K562 (cell line): ENCODE results near the gene RBM45. TPM values are rescaled to one million over a fixed set of nuclear protein-coding genes. Genes with fewer than 3 reads are reported as not detected.

Source experiments
- ATAC-seq: fragments of 200-7000 bp; cut with Tn5 transposase; 3 replicates; pipeline ENCODE4 v1.9.1; 2020; ENCODE audit warnings: moderate library complexity
- BruUV-seq: library from RNA; stranded (reverse); fragments of 400-500 nt; replicated peaks from 2 replicates; lab custom pipeline; 2021; lab: Mats Ljungman, UMichigan
- CTCF ChIA-PET: fragments of 300-600 bp; formaldehyde crosslinking; extraction: SDS; loops from one replicate; lab custom pipeline; 2021; ENCODE audit warnings: low intra/inter-chr PET ratio; lab: Yijun Ruan, JAX
- POLR2A ChIA-PET: fragments of 300-600, 350-650 bp; sonication (Branson Sonifier 250); formaldehyde crosslinking; extraction: SDS; loops from one replicate; lab custom pipeline; 2021; ENCODE audit warnings: antibody characterized with exemption, inconsistent platforms; lab: Yijun Ruan, JAX
- DNase-seq, 4 experiments: peaks; one replicate each; pipeline versions ENCODE4 v3.0.0 to v3.0.0-alpha.2; 2011 to 2018; ENCODE audit warnings: low spot score in 3 of 4, mixed read lengths in 3 of 4; ENCODE audit errors: extremely low read depth in 1 of 4
- FAIRE-seq: peaks from 2 replicates; lab custom pipeline; 2011; peaks lifted over from hg19 to GRCh38; lab: Jason Lieb, UNC
- H2AFZ ChIP-seq: 2 replicates; pipeline ENCODE4 v1.6.0; 2011; ENCODE audit warnings: low read depth, low read length, control low read depth, inconsistent platforms
- H3K27ac ChIP-seq: fragments of 200-600 bp; 3 replicates; pipeline ENCODE4 v1.8.0; 2011; ENCODE audit warnings: low read depth, mild to moderate bottlenecking, control low read depth, inconsistent platforms, low read length, moderate library complexity, mixed read lengths; ENCODE audit errors: extremely low read depth
- H3K27me3 ChIP-seq, 2 experiments: fragments of 300-600 bp in 1 of 2; 2 replicates in 1 of 2; 3 replicates in 1 of 2; pipeline versions ENCODE4 v1.6.0 to v1.8.0; 2011; ENCODE audit warnings: inconsistent platforms in 2 of 2, low read length in 2 of 2, mild to moderate bottlenecking in 1 of 2, mixed read lengths in 1 of 2, moderate library complexity in 1 of 2; ENCODE audit not compliant: control insufficient read depth in 2 of 2, insufficient read depth in 2 of 2
- H3K36me3 ChIP-seq: fragments of 300-600 bp; 3 replicates; pipeline ENCODE4 v1.8.0; 2011; ENCODE audit warnings: mild to moderate bottlenecking, low read length, inconsistent platforms; ENCODE audit not compliant: control insufficient read depth, insufficient read depth
- H3K4me1 ChIP-seq, 2 experiments: fragments of 200-600 bp in 1 of 2; replicated peaks in 1 of 2; 2 replicates in 1 of 2; 3 replicates in 1 of 2; pipeline versions ENCODE4 v1.5.1 to v1.8.0; 2011; ENCODE audit warnings: inconsistent platforms in 2 of 2, low read length in 2 of 2, mild to moderate bottlenecking in 1 of 2, mixed read lengths in 1 of 2, moderate library complexity in 1 of 2; ENCODE audit not compliant: control insufficient read depth in 2 of 2, insufficient read depth in 2 of 2
- H3K4me2 ChIP-seq: 2 replicates; pipeline ENCODE4 v1.6.1; 2011; ENCODE audit warnings: low read length, control low read depth, inconsistent platforms, mixed read lengths; ENCODE audit not compliant: insufficient read depth
- H3K4me3 ChIP-seq: fragments of 200-600 bp; sonication (generic), shearing (Covaris generic); 2 replicates; pipeline ENCODE4 v1.5.1; 2016; ENCODE audit warnings: control low read depth, inconsistent platforms
- H3K79me2 ChIP-seq: fragments of 200-600 bp; 3 replicates; pipeline ENCODE4 v1.8.0; 2011; ENCODE audit warnings: low read length, inconsistent platforms; ENCODE audit not compliant: control insufficient read depth, insufficient read depth
- H3K9ac ChIP-seq, 2 experiments: 2 replicates each; pipeline versions ENCODE4 v1.6.0 to v1.6.1; 2011; ENCODE audit warnings: low read depth in 2 of 2, low read length in 2 of 2, control low read depth in 1 of 2, inconsistent platforms in 1 of 2, mild to moderate bottlenecking in 1 of 2, mixed read lengths in 1 of 2; ENCODE audit not compliant: insufficient read depth in 1 of 2
- H3K9me1 ChIP-seq: one replicate; pipeline ENCODE4 v1.6.0; 2011; ENCODE audit warnings: inconsistent platforms, mild to moderate bottlenecking, low read length, moderate library complexity; ENCODE audit not compliant: control insufficient read depth, insufficient read depth
- H3K9me3 ChIP-seq: replicated peaks from 2 replicates; pipeline ENCODE4 v1.5.1; 2011; ENCODE audit warnings: low read depth, low read length, inconsistent platforms; ENCODE audit not compliant: control insufficient read depth, insufficient read depth
- H4K20me1 ChIP-seq: replicated peaks from 2 replicates; pipeline ENCODE4 v1.6.1; 2011; ENCODE audit warnings: low read length, inconsistent platforms, mixed read lengths; ENCODE audit not compliant: control insufficient read depth, insufficient read depth
- ARNT ChIP-seq, 2 experiments: fragments of 450-650 bp; IDR thresholded peaks; 2 replicates each; pipeline ENCODE4 v1.6.1; 2016; ENCODE audit warnings: mild to moderate bottlenecking in 1 of 2
- CEBPB ChIP-seq: fragments of 450-650 bp; IDR thresholded peaks from 2 replicates; pipeline ENCODE4 v1.6.1; 2016; ENCODE audit warnings: missing genetic modification characterization, missing compliant biosample characterization
- DPF2 ChIP-seq: fragments of 450-650 bp; IDR thresholded peaks from 2 replicates; pipeline ENCODE4 v1.6.1; 2016
- GABPA ChIP-seq: fragments of 200-800 bp; sonication (Bioruptor generic); conservative IDR thresholded peaks from 2 replicates; pipeline ENCODE4 v1.6.1; 2016; ENCODE audit warnings: low read depth, missing genetic modification characterization, missing compliant biosample characterization
- GATA2 ChIP-seq: sonication (generic); formaldehyde crosslinking; IDR thresholded peaks from 2 replicates; pipeline ENCODE4 v1.4.0; 2020; ENCODE audit warnings: mild to moderate bottlenecking, missing genetic modification reagents
- HMGXB4 ChIP-seq: sonication (generic); formaldehyde crosslinking; IDR thresholded peaks from 2 replicates; pipeline ENCODE4 v1.8.1; 2023; ENCODE audit warnings: mild to moderate bottlenecking, missing genetic modification reagents
- HNRNPK ChIP-seq: fragments of 200-400 bp; formaldehyde crosslinking; IDR thresholded peaks from one replicate; pipeline ENCODE4 v1.6.1; 2018; ENCODE audit warnings: mild to moderate bottlenecking, low read depth, low read length; ENCODE audit not compliant: poor library complexity, severe bottlenecking
- JUNB ChIP-seq: fragments of 450-650 bp; formaldehyde crosslinking; conservative IDR thresholded peaks from 2 replicates; pipeline ENCODE4 v1.4.0; 2020; ENCODE audit warnings: mild to moderate bottlenecking
- L3MBTL2 ChIP-seq: fragments of 450-650 bp; IDR thresholded peaks from 2 replicates; pipeline ENCODE4 v1.6.1; 2016; ENCODE audit warnings: mild to moderate bottlenecking, moderate library complexity
- MAZ ChIP-seq, 2 experiments: fragments of 450-650 bp in 1 of 2; sonication (generic) in 1 of 2; formaldehyde crosslinking; IDR thresholded peaks in 1 of 2; conservative IDR thresholded peaks in 1 of 2; 2 replicates each; pipeline versions ENCODE4 v1.4.0 to v1.5.0; 2020; ENCODE audit warnings: mild to moderate bottlenecking in 1 of 2, missing genetic modification reagents in 1 of 2
- MEIS2 ChIP-seq: fragments of 450-650 bp; IDR thresholded peaks from 2 replicates; pipeline ENCODE4 v1.6.1; 2014; ENCODE audit warnings: mild to moderate bottlenecking; ENCODE audit not compliant: partially characterized antibody
- PHB2 ChIP-seq: fragments of 450-650 bp; IDR thresholded peaks from 2 replicates; pipeline ENCODE4 v1.6.1; 2017; ENCODE audit warnings: low read depth
- PKNOX1 ChIP-seq: fragments of 450-650 bp; IDR thresholded peaks from 2 replicates; pipeline ENCODE4 v1.6.1; 2016
- TEAD1 ChIP-seq, 2 experiments: fragments of 450-650 bp in 1 of 2; sonication (generic) in 1 of 2; formaldehyde crosslinking; IDR thresholded peaks; 2 replicates each; pipeline versions ENCODE4 v1.4.0 to v1.8.0; 2020 to 2022; ENCODE audit warnings: mild to moderate bottlenecking in 2 of 2, missing genetic modification reagents in 1 of 2
- ZC3H11A ChIP-seq: IDR thresholded peaks from 2 replicates; pipeline ENCODE4 v1.6.1; 2012; ENCODE audit warnings: low read depth, low read length, improper control_type of control experiment
- ZEB2 ChIP-seq: fragments of 450-650 bp; IDR thresholded peaks from 2 replicates; pipeline ENCODE4 v1.6.1; 2016
- ZNF175 ChIP-seq: fragments of 200-800 bp; sonication (Bioruptor generic); IDR thresholded peaks from 2 replicates; pipeline ENCODE4 v1.6.1; 2016; ENCODE audit warnings: low read depth, mild to moderate bottlenecking, missing genetic modification characterization, missing compliant biosample characterization
- ZNF24 ChIP-seq: fragments of 450-650 bp; IDR thresholded peaks from 2 replicates; pipeline ENCODE4 v1.6.1; 2016
- ZNF696 ChIP-seq: fragments of 250-450 bp; sonication (Bioruptor Pico); conservative IDR thresholded peaks from 2 replicates; pipeline ENCODE4 v1.4.0; 2020; ENCODE audit warnings: mild to moderate bottlenecking, moderate library complexity
- WGBS: fragments of 100-300 bp; shearing (Covaris generic); methylation state at CpG from one replicate; pipeline ENCODE4 v1.1.6; 2016; ENCODE audit warnings: low coverage, mixed read lengths; ENCODE audit not compliant: insufficient coverage; ENCODE audit errors: missing lambda C conversion rate; 5-methylcytosine and 5-hydroxymethylcytosine counted together
- in situ Hi-C: fragments of 300-500 bp; cut with MboI; formaldehyde crosslinking; loops from 4 replicates; pipeline ENCODE4 v1.15.0; 2018; ENCODE audit warnings: inconsistent platforms, mixed read lengths
- intact Hi-C: fragments of 100-400 bp; cut with micrococcal nuclease; formaldehyde crosslinking; loops from 2 replicates; pipeline ENCODE4 v1.14.2; 2022
- polyA plus RNA-seq, 8 experiments: library from polyadenylated mRNA; depleted of rRNA in 4 of 8; stranded (reverse) in 5 of 8; unstranded in 3 of 8; fragments of >200 nt; fragmentation: Nextera tagmentation in 2 of 8; fragmentation: Illumina TruSeq in 1 of 8; extraction: Ambion mirVana in 2 of 8; extraction: Trizol in 1 of 8; gene quantifications; 2 replicates each; pipeline versions ENCODE4 v1.2.1 to v1.2.3, GENCODE V29; 2011 to 2014; ENCODE audit warnings: inconsistent platforms in 1 of 8, missing spikeins in 1 of 8
- total RNA-seq, 7 experiments: library from RNA; depleted of rRNA in 6 of 7; stranded (reverse); fragments of >200 nt in 6 of 7; fragmentation: Illumina TruSeq in 2 of 7; extraction: Trizol in 2 of 7; gene quantifications; 2 replicates each; pipeline versions ENCODE4 v1.2.1 to v1.2.3, GENCODE V29; 2011 to 2021; ENCODE audit warnings: low replicate concordance in 1 of 7
- TF ChIP-seq, protein P1 (sequence below): fragments of 250-450 bp; sonication (Bioruptor Pico); IDR thresholded peaks from 2 replicates; pipeline ENCODE4 v1.5.0; 2021; ENCODE audit warnings: mild to moderate bottlenecking, borderline replicate concordance

The RBM45 gene
- total and polyA plus RNA-seq, 9 of the 15 experiments (the other 6 are each of a cell fraction or from before 2014, with no cell fraction given): 6.7 to 22.0 (median 15.0) TPM

DNA sequence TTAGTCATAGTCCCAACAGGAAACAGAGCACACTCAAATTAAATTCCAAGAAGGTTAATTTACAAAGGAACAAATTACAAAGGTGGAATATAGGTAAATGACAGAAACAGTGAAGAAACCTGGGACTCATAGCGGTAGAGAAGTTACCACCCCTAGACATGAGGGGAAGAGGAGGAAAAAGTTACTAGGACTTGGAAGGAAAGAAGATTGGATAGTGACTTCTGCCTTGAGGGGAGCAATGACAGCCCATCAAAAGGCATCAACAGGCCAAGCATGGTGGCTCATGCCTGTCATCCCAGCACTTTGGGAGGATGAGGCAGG, 37.3 kb upstream of the RBM45 start:
- CTCF ChIA-PET: interaction anchor here (0.6 kb wide), 1 partner anchor 147 kb away, joined by 3 read pairs; no protein-coding TSS in a partner anchor
- FAIRE-seq: no peak
- peak; percentile 32 for TF ChIP-seq DPF2
- peak; percentile 51 to 90; a peak in 1 of 4 replicates for TF ChIP-seq TEAD1 (CRISPR knock-in tag; IDR thresholded peaks at IDR 0.05)
- TF ChIP-seq HNRNPK: no peak
- 0 out of 2 replicates have a peak, but pooled peaks have one; percentile 6 for TF ChIP-seq GABPA
- TF ChIP-seq ZNF696: no peak
- TF ChIP-seq MEIS2: peak; percentile 28
- 0 out of 2 replicates have a peak, but pooled peaks have one; percentile 37 for TF ChIP-seq JUNB (CRISPR knock-in tag)
- no peak for TF ChIP-seq ZC3H11A
- TF ChIP-seq CEBPB: no peak
- 0 out of 2 replicates have a peak, but pooled peaks have one; percentile 7 for TF ChIP-seq L3MBTL2
- TF ChIP-seq PHB2: no peak
- TF ChIP-seq, protein P1, sequence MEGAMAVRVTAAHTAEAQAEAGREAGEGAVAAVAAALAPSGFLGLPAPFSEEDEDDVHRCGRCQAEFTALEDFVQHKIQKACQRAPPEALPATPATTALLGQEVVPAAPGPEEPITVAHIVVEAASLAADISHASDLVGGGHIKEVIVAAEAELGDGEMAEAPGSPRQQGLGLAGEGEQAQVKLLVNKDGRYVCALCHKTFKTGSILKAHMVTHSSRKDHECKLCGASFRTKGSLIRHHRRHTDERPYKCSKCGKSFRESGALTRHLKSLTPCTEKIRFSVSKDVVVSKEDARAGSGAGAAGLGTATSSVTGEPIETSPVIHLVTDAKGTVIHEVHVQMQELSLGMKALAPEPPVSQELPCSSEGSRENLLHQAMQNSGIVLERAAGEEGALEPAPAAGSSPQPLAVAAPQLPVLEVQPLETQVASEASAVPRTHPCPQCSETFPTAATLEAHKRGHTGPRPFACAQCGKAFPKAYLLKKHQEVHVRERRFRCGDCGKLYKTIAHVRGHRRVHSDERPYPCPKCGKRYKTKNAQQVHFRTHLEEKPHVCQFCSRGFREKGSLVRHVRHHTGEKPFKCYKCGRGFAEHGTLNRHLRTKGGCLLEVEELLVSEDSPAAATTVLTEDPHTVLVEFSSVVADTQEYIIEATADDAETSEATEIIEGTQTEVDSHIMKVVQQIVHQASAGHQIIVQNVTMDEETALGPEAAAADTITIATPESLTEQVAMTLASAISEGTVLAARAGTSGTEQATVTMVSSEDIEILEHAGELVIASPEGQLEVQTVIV (CRISPR knock-in tag): peak; percentile 24; the same call in 1 of the 2 replicates
- no peak for TF ChIP-seq ZNF24
- TF ChIP-seq MAZ (CRISPR knock-in tag; conservative IDR thresholded peaks at IDR 0.05 in 1 of 2, IDR thresholded peaks at IDR 0.05 in 1 of 2): 0 out of 4 replicates have a peak, but pooled peaks of 1 of the 2 experiments have one; percentile 11
- peak; percentile 82 for TF ChIP-seq PKNOX1
- no peak for TF ChIP-seq ARNT (IDR thresholded peaks at IDR 0.05)
- TF ChIP-seq ZNF175 (CRISPR knock-in tag): peak; percentile 61; the same call in 1 of the 2 replicates
- no peak for TF ChIP-seq GATA2
- TF ChIP-seq HMGXB4 (CRISPR knock-in tag): no peak
- TF ChIP-seq ZEB2: peak; percentile 15

More for the DNA sequence above, 37.3 kb upstream of the RBM45 start:
- peak overlapping the region; percentile 78 for H2AFZ ChIP-seq
- intact Hi-C loops (no loop called here), in situ Hi-C loops (no loop called here)
- H3K27ac ChIP-seq: peak overlapping the region; percentile 58
- H3K9ac ChIP-seq: peak overlapping the region in 1 of 2 experiments; percentile 52; a peak in 2 of 4 replicates
- 6% methylated on average over 1 of the region's 1 CpG for WGBS
- ATAC-seq (no peak), DNase-seq (no peak)
- H3K79me2 ChIP-seq: 0 out of 3 replicates have a peak, but pooled peaks cover 3% of the 10 kb centered on the region
- H3K36me3 ChIP-seq: no peaks in the 10 kb centered on the region
- H3K4me3 ChIP-seq: no peak overlapping the region
- BruUV-seq: no TSS peak
- POLR2A ChIA-PET: interaction anchor here (0.7 to 2.1 kb wide), 4 partner anchors 9 to 206 kb away, joined by 3 to 4 read pairs (median 4); no protein-coding TSS in a partner anchor
- peak overlapping the region; percentile 78 for H3K4me2 ChIP-seq
- no peaks in the 10 kb centered on the region for H3K9me3 ChIP-seq
- no peaks in the 10 kb centered on the region for H3K9me1 ChIP-seq
- peaks cover 27 to 50% of the 10 kb centered on the region in 2 experiments for H3K4me1 ChIP-seq
- H4K20me1 ChIP-seq: no peaks in the 10 kb centered on the region
- H3K27me3 ChIP-seq: no peaks in the 10 kb centered on the region
